Hepatocyte (in vitro differentiated cells): ENCODE results near the gene PSAPL1. TPM values are rescaled to one million over a fixed set of nuclear protein-coding genes. Genes with fewer than 3 reads are reported as not detected.

Source experiments
- DNase-seq: peaks from one replicate; pipeline ENCODE4 v3.0.0-alpha.2; 2016; ENCODE audit warnings: low spot score
- H2AFZ ChIP-seq: fragments of 200-600 bp; sonication (generic); 2 replicates; pipeline ENCODE4 v1.6.0; 2016; ENCODE audit warnings: antibody characterized with exemption, mild to moderate bottlenecking
- H3K27ac ChIP-seq: fragments of 200-600 bp; sonication (generic); 2 replicates; pipeline ENCODE4 v1.5.1; 2016; ENCODE audit warnings: mild to moderate bottlenecking
- H3K27me3 ChIP-seq: fragments of 200-600 bp; sonication (generic); 2 replicates; pipeline ENCODE4 v1.6.1; 2016
- H3K36me3 ChIP-seq: fragments of 200-600 bp; sonication (generic); replicated peaks from 2 replicates; pipeline ENCODE4 v1.5.1; 2016; ENCODE audit warnings: low read depth; ENCODE audit not compliant: insufficient read depth
- H3K4me1 ChIP-seq: fragments of 200-600 bp; sonication (generic); 2 replicates; pipeline ENCODE4 v1.5.1; 2016; ENCODE audit warnings: mild to moderate bottlenecking, moderate library complexity; ENCODE audit not compliant: insufficient read depth
- H3K4me2 ChIP-seq: fragments of 200-600 bp; sonication (generic); 2 replicates; pipeline ENCODE4 v1.6.0; 2016
- H3K4me3 ChIP-seq: fragments of 200-600 bp; sonication (generic); 2 replicates; pipeline ENCODE4 v1.5.1; 2016; ENCODE audit warnings: mild to moderate bottlenecking
- H3K79me2 ChIP-seq: fragments of 200-600 bp; sonication (generic); 2 replicates; pipeline ENCODE4 v1.6.0; 2017; ENCODE audit warnings: mild to moderate bottlenecking
- H3K9me2 ChIP-seq: fragments of 200-600 bp; sonication (generic); replicated peaks from 2 replicates; pipeline ENCODE4 v1.6.0; 2017; ENCODE audit warnings: mild to moderate bottlenecking; ENCODE audit not compliant: insufficient read depth
- H3K9me3 ChIP-seq: fragments of 200-600 bp; sonication (generic); 2 replicates; pipeline ENCODE4 v1.5.1; 2016; ENCODE audit warnings: low read depth, mild to moderate bottlenecking
- H4K20me1 ChIP-seq: fragments of 200-600 bp; sonication (generic); 2 replicates; pipeline ENCODE4 v1.6.0; 2016; ENCODE audit warnings: mild to moderate bottlenecking; ENCODE audit not compliant: insufficient read depth, poor library complexity, severe bottlenecking
- CTCF ChIP-seq: fragments of 200-600 bp; sonication (generic); IDR thresholded peaks from 2 replicates; pipeline ENCODE4 v1.5.1; 2016; ENCODE audit warnings: antibody characterized with exemption, mild to moderate bottlenecking; ENCODE audit not compliant: poor library complexity
- EZH2 ChIP-seq: fragments of 200-600 bp; sonication (generic); IDR thresholded peaks from 2 replicates; pipeline ENCODE4 v1.6.1; 2016; ENCODE audit warnings: antibody characterized with exemption, mild to moderate bottlenecking, borderline replicate concordance
- EZH2phosphoT487 ChIP-seq: fragments of 200-600 bp; sonication (generic); IDR thresholded peaks from one replicate; pipeline ENCODE4 v1.6.1; 2018; ENCODE audit warnings: antibody characterized with exemption, mild to moderate bottlenecking, low read depth, moderate library complexity; ENCODE audit not compliant: unreplicated experiment, severe bottlenecking
- WGBS: methylation state at CpG from one replicate; pipeline ENCODE4 v1.1.6; 2016; ENCODE audit warnings: low lambda C conversion rate; ENCODE audit errors: missing lambda C conversion rate; 5-methylcytosine and 5-hydroxymethylcytosine counted together
- polyA plus RNA-seq: library from polyadenylated mRNA; unstranded; fragments of >200 nt; fragmentation: Nextera tagmentation; extraction: Ambion mirVana; gene quantifications from 2 replicates; pipeline ENCODE4 v1.2.1, GENCODE V29; 2016
- total RNA-seq: library from RNA; depleted of rRNA; stranded (reverse); fragments of >200 nt; gene quantifications from 2 replicates; pipeline ENCODE4 v1.2.3, GENCODE V29; 2014

PSAPL1 gene
- total and polyA plus RNA-seq, 2 experiments from 2014 or later: 4.3 to 4.4 TPM

- Histone ChIP-seq H3K4me3 (no peak overlapping the region), H3K4me1 (no peaks in the 10 kb centered on the region), H3K79me2 (no peaks in the 10 kb centered on the region), H3K27ac (no peak overlapping the region), H3K9me3 (no peaks in the 10 kb centered on the region), H3K9me2 (no peaks in the 10 kb centered on the region), H3K4me2 (no peak overlapping the region), H4K20me1 (no peaks in the 10 kb centered on the region), H3K27me3 (no peaks in the 10 kb centered on the region), H2AFZ (no peak overlapping the region), H3K36me3 (no peaks in the 10 kb centered on the region)
- 82% methylated on average over 18 of the region's 18 CpGs for WGBS
- no peak for DNase-seq
- TF ChIP-seq EZH2phosphoT487 (no peak), EZH2 (no peak), CTCF (no peak)
Measured at GRCh38 chr4:7390906-7391636, 43.7 kb downstream of the PSAPL1 start.

GRCh38 chr4:7390336-7390735, 44.4 kb downstream of the PSAPL1 start:
- no peak overlapping the region for H3K4me3 ChIP-seq
- no peak for DNase-seq
- H2AFZ ChIP-seq: no peak overlapping the region
- whole genome bisulfite sequencing: 89% methylated on average over 12 of the region's 13 CpGs
- H3K27me3 ChIP-seq: no peaks in the 10 kb centered on the region
- no peaks in the 10 kb centered on the region for H3K36me3 ChIP-seq
- no peak overlapping the region for H3K27ac ChIP-seq
- H3K9me2 ChIP-seq: no peaks in the 10 kb centered on the region
- H3K4me1 ChIP-seq: no peaks in the 10 kb centered on the region
- TF ChIP-seq EZH2 (no peak), EZH2phosphoT487 (no peak), CTCF (no peak)
- H4K20me1 ChIP-seq: no peaks in the 10 kb centered on the region
- no peaks in the 10 kb centered on the region for H3K79me2 ChIP-seq
- no peaks in the 10 kb centered on the region for H3K9me3 ChIP-seq
- H3K4me2 ChIP-seq: no peak overlapping the region

GRCh38 chr4:7389719-7390118, 45.0 kb downstream of the PSAPL1 start:
- H3K4me1 ChIP-seq: no peaks in the 10 kb centered on the region
- no peaks in the 10 kb centered on the region for H3K9me3 ChIP-seq
- H4K20me1 ChIP-seq: no peaks in the 10 kb centered on the region
- H3K9me2 ChIP-seq: no peaks in the 10 kb centered on the region
- no peaks in the 10 kb centered on the region for H3K79me2 ChIP-seq
- 71% methylated on average over 12 of the region's 12 CpGs for WGBS
- H3K27ac ChIP-seq: no peak overlapping the region
- H3K4me2 ChIP-seq: no peak overlapping the region
- no peak for DNase-seq
- H3K27me3 ChIP-seq: no peaks in the 10 kb centered on the region
- no peak overlapping the region for H2AFZ ChIP-seq
- H3K4me3 ChIP-seq: no peak overlapping the region
- TF ChIP-seq EZH2phosphoT487 (no peak), CTCF (no peak), EZH2 (no peak)
- H3K36me3 ChIP-seq: no peaks in the 10 kb centered on the region
